Hepatocyte (in vitro differentiated cells): ENCODE results near the gene LMAN2L. TPM values are rescaled to one million over a fixed set of nuclear protein-coding genes. Genes with fewer than 3 reads are reported as not detected.
"Not testable (repeated sequence)": the region's sequence is repeated elsewhere in the genome, so short reads cannot be mapped to it uniquely, and the experiment has no call there.

Experiments
- DNase-seq: peaks from one replicate; pipeline ENCODE4 v3.0.0-alpha.2; 2016; ENCODE audit warnings: low spot score
- H2AFZ ChIP-seq: fragments of 200-600 bp; sonication (generic); 2 replicates; pipeline ENCODE4 v1.6.0; 2016; ENCODE audit warnings: antibody characterized with exemption, mild to moderate bottlenecking
- H3K27ac ChIP-seq: fragments of 200-600 bp; sonication (generic); 2 replicates; pipeline ENCODE4 v1.5.1; 2016; ENCODE audit warnings: mild to moderate bottlenecking
- H3K27me3 ChIP-seq: fragments of 200-600 bp; sonication (generic); 2 replicates; pipeline ENCODE4 v1.6.1; 2016
- H3K36me3 ChIP-seq: fragments of 200-600 bp; sonication (generic); replicated peaks from 2 replicates; pipeline ENCODE4 v1.5.1; 2016; ENCODE audit warnings: low read depth; ENCODE audit not compliant: insufficient read depth
- H3K4me1 ChIP-seq: fragments of 200-600 bp; sonication (generic); 2 replicates; pipeline ENCODE4 v1.5.1; 2016; ENCODE audit warnings: mild to moderate bottlenecking, moderate library complexity; ENCODE audit not compliant: insufficient read depth
- H3K4me2 ChIP-seq: fragments of 200-600 bp; sonication (generic); 2 replicates; pipeline ENCODE4 v1.6.0; 2016
- H3K4me3 ChIP-seq: fragments of 200-600 bp; sonication (generic); 2 replicates; pipeline ENCODE4 v1.5.1; 2016; ENCODE audit warnings: mild to moderate bottlenecking
- H3K79me2 ChIP-seq: fragments of 200-600 bp; sonication (generic); 2 replicates; pipeline ENCODE4 v1.6.0; 2017; ENCODE audit warnings: mild to moderate bottlenecking
- H3K9me2 ChIP-seq: fragments of 200-600 bp; sonication (generic); replicated peaks from 2 replicates; pipeline ENCODE4 v1.6.0; 2017; ENCODE audit warnings: mild to moderate bottlenecking; ENCODE audit not compliant: insufficient read depth
- H3K9me3 ChIP-seq: fragments of 200-600 bp; sonication (generic); 2 replicates; pipeline ENCODE4 v1.5.1; 2016; ENCODE audit warnings: low read depth, mild to moderate bottlenecking
- H4K20me1 ChIP-seq: fragments of 200-600 bp; sonication (generic); 2 replicates; pipeline ENCODE4 v1.6.0; 2016; ENCODE audit warnings: mild to moderate bottlenecking; ENCODE audit not compliant: insufficient read depth, poor library complexity, severe bottlenecking
- CTCF ChIP-seq: fragments of 200-600 bp; sonication (generic); IDR thresholded peaks from 2 replicates; pipeline ENCODE4 v1.5.1; 2016; ENCODE audit warnings: antibody characterized with exemption, mild to moderate bottlenecking; ENCODE audit not compliant: poor library complexity
- EZH2 ChIP-seq: fragments of 200-600 bp; sonication (generic); IDR thresholded peaks from 2 replicates; pipeline ENCODE4 v1.6.1; 2016; ENCODE audit warnings: antibody characterized with exemption, mild to moderate bottlenecking, borderline replicate concordance
- EZH2phosphoT487 ChIP-seq: fragments of 200-600 bp; sonication (generic); IDR thresholded peaks from one replicate; pipeline ENCODE4 v1.6.1; 2018; ENCODE audit warnings: antibody characterized with exemption, mild to moderate bottlenecking, low read depth, moderate library complexity; ENCODE audit not compliant: unreplicated experiment, severe bottlenecking
- WGBS: methylation state at CpG from one replicate; pipeline ENCODE4 v1.1.6; 2016; ENCODE audit warnings: low lambda C conversion rate; ENCODE audit errors: missing lambda C conversion rate; 5-methylcytosine and 5-hydroxymethylcytosine counted together
- polyA plus RNA-seq: library from polyadenylated mRNA; unstranded; fragments of >200 nt; fragmentation: Nextera tagmentation; extraction: Ambion mirVana; gene quantifications from 2 replicates; pipeline ENCODE4 v1.2.1, GENCODE V29; 2016
- total RNA-seq: library from RNA; depleted of rRNA; stranded (reverse); fragments of >200 nt; gene quantifications from 2 replicates; pipeline ENCODE4 v1.2.3, GENCODE V29; 2014

The LMAN2L gene
- total and polyA plus RNA-seq, 2 experiments from 2014 or later, result 35.6 to 46.7 TPM

DNA sequence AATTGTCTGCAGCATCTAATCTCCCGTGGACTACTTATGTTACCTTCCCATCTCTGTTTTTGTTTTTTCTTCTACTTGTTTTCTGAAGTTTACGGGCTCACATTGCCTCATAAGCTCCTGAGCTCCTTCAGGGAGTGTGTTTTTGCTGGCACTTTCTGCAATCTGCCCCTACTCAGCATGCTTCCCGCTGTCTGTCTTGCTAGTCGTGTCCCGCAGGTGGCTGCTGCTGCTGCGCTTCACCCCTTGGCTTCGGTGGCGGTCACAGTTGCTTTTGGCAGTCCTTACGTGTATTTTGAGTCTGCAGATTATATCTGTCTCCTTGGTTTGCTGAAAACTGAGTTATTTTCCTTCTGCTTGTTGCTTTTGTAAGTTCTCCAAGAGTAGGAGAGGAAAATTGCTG, 60.0 kb downstream of the LMAN2L start:
- WGBS, result 48% methylated on average over 9 of the region's 9 CpGs
- TF ChIP-seq EZH2phosphoT487, result no peak
- TF ChIP-seq CTCF, result no peak
- peak overlapping the region; percentile 3 for H3K4me2 ChIP-seq
- no peak overlapping the region for H3K27ac ChIP-seq
- H2AFZ ChIP-seq, result no peak overlapping the region
- no peaks in the 10 kb centered on the region for H3K27me3 ChIP-seq
- no peak overlapping the region for H3K4me3 ChIP-seq
- H4K20me1 ChIP-seq, result no peaks in the 10 kb centered on the region
- H3K9me3 ChIP-seq, result no peaks in the 10 kb centered on the region
- no peak for DNase-seq
- H3K36me3 ChIP-seq, result no peaks in the 10 kb centered on the region
- H3K79me2 ChIP-seq, result no peaks in the 10 kb centered on the region
- peaks cover 8% of the 10 kb centered on the region for H3K4me1 ChIP-seq
- no peaks in the 10 kb centered on the region for H3K9me2 ChIP-seq

DNA sequence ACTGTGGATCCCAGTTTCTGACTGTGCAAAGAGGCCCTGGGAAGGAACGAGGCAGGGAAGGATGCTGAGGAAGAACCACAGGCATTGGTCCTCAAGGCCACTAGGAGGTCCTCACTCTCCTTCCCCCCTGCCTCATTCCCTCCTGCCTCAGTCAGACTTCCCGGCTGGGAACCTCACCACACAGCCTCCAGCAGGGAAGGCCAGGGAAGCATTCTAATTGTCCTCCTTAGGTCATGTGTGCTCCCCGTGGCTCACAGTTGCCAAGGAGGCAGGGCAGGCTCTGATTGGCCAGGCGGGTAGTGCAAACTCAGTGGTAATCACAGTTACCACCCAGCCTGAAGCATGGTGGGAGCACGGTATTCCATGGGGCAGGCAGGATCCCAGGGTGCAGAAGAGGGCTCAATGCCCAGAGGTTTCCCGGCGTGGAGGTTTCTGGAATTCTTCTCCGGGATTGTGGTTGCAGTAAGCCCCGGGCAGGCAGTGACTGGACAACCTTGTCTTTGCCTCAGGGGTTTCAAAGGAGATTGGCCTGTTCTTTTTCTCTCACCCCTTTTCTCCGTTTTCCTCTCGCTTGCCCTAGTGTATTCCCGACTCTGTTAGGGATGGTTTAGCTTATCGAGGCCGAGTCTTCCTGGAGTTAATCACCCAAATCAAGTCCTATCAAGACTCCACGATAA, 70.2 kb downstream of the LMAN2L start:
- Histone ChIP-seq H3K79me2 (no peaks in the 10 kb centered on the region), H3K4me2 (no peak overlapping the region), H3K36me3 (no peaks in the 10 kb centered on the region), H3K27me3 (no peaks in the 10 kb centered on the region), H3K4me3 (no peak overlapping the region), H3K9me3 (no peaks in the 10 kb centered on the region), H3K4me1 (peaks cover 4% of the 10 kb centered on the region), H3K9me2 (no peaks in the 10 kb centered on the region), H2AFZ (no peak overlapping the region), H4K20me1 (no peaks in the 10 kb centered on the region), H3K27ac (no peak overlapping the region)
- no peak for TF ChIP-seq EZH2phosphoT487
- no peak for TF ChIP-seq CTCF
- no peak for TF ChIP-seq EZH2
- 84% methylated on average over 15 of the region's 15 CpGs for WGBS
- no peak for DNase-seq

GRCh38 chr2:96668771-96669170, 71.1 kb downstream of the LMAN2L start:
- 93% methylated on average over 11 of the region's 11 CpGs for WGBS
- DNase-seq, result no peak
- Histone ChIP-seq H3K27me3 (no peaks in the 10 kb centered on the region), H3K36me3 (no peaks in the 10 kb centered on the region), H3K9me3 (no peaks in the 10 kb centered on the region), H2AFZ (no peak overlapping the region), H4K20me1 (no peaks in the 10 kb centered on the region), H3K27ac (no peak overlapping the region), H3K4me1 (peaks cover 4% of the 10 kb centered on the region), H3K4me2 (no peak overlapping the region), H3K79me2 (no peaks in the 10 kb centered on the region), H3K4me3 (no peak overlapping the region), H3K9me2 (no peaks in the 10 kb centered on the region)
- TF ChIP-seq EZH2phosphoT487 (no peak), CTCF (no peak), EZH2 (no peak)

DNA sequence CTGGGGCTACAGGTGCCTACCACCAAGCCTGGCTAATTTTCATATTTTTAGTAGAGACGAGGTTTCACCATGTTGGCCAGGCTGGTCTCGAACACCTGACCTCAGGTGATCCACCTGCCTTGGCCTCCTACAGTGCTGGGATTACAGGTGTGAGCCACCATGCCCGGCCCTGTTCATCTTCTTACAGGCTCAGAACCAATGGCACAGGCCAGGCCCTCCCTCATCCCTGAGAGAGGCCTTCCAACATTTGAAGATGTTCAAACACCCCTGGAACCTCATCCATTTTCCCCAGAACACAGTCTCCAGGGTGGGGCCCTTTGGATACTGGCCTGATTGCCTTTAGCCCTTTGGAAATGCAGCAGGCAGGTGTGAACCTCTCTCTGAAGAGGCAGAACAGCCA, 74.1 kb downstream of the LMAN2L start:
- not testable (repeated sequence) for H3K79me2 ChIP-seq, H3K27me3 ChIP-seq, H3K4me3 ChIP-seq, H3K4me1 ChIP-seq, H3K9me3 ChIP-seq, DNase-seq, H2AFZ ChIP-seq, H4K20me1 ChIP-seq, H3K4me2 ChIP-seq, H3K36me3 ChIP-seq, H3K9me2 ChIP-seq
- WGBS, result 98% methylated on average over 3 of the region's 3 CpGs
- H3K27ac ChIP-seq, result peak overlapping the region; percentile 49
